Osteoblast (primary cell): ENCODE data around the gene WASHC4. TPM values are rescaled to one million over a fixed set of nuclear protein-coding genes. Genes with fewer than 3 reads are reported as not detected.

Experiments
- DNase-seq: peaks from one replicate; pipeline ENCODE4 v3.0.0; 2011; ENCODE audit warnings: low spot score, mixed read lengths; ENCODE audit not compliant: insufficient read length; ENCODE audit errors: missing footprints
- H2AFZ ChIP-seq: 2 replicates; pipeline ENCODE4 v1.6.0; 2011; ENCODE audit warnings: mild to moderate bottlenecking, low read length
- H3K27ac ChIP-seq: 2 replicates; pipeline ENCODE4 v1.5.1; 2011; ENCODE audit warnings: mild to moderate bottlenecking, low read depth, low read length, moderate library complexity
- H3K27me3 ChIP-seq: 2 replicates; pipeline ENCODE4 v1.6.0; 2012; ENCODE audit warnings: mild to moderate bottlenecking, control low read depth, inconsistent platforms, low read length, moderate library complexity; ENCODE audit not compliant: insufficient read depth
- H3K36me3 ChIP-seq: 2 replicates; pipeline ENCODE4 v1.5.1; 2011; ENCODE audit warnings: mild to moderate bottlenecking, low read length, control low read depth, moderate library complexity; ENCODE audit not compliant: insufficient read depth
- H3K4me1 ChIP-seq: 2 replicates; pipeline ENCODE4 v1.5.1; 2011; ENCODE audit warnings: mild to moderate bottlenecking, low read length, control low read depth, moderate library complexity; ENCODE audit not compliant: insufficient read depth
- H3K4me2 ChIP-seq: 2 replicates; pipeline ENCODE4 v1.6.0; 2011; ENCODE audit warnings: mild to moderate bottlenecking, low read length; ENCODE audit not compliant: insufficient read depth
- H3K4me3 ChIP-seq: fragments of 200-600 bp; sonication (generic); 3 replicates; pipeline ENCODE4 v1.5.1; 2012; ENCODE audit warnings: mild to moderate bottlenecking, low read length, inconsistent platforms; ENCODE audit not compliant: insufficient read depth
- H3K79me2 ChIP-seq: 2 replicates; pipeline ENCODE4 v1.6.0; 2012; ENCODE audit warnings: mild to moderate bottlenecking, low read length, control low read depth, inconsistent platforms; ENCODE audit not compliant: insufficient read depth
- H3K9me3 ChIP-seq: 2 replicates; pipeline ENCODE4 v1.5.1; 2011; ENCODE audit warnings: low read depth, low read length, control low read depth
- H4K20me1 ChIP-seq: 2 replicates; pipeline ENCODE4 v1.6.0; 2012; ENCODE audit warnings: mild to moderate bottlenecking, low read length, control low read depth; ENCODE audit not compliant: insufficient read depth
- total RNA-seq: library from RNA; depleted of rRNA; stranded (reverse); fragments of >200 nt; gene quantifications from 2 replicates; pipeline ENCODE4 v1.2.3, GENCODE V29; 2012
- TF ChIP-seq, protein P1 (sequence below): IDR thresholded peaks from 2 replicates; pipeline ENCODE4 v1.5.1; 2011; ENCODE audit warnings: mild to moderate bottlenecking, low read depth, low read length, moderate library complexity; ENCODE audit errors: extremely low read depth

The WASHC4 gene
- total RNA-seq, 1 donor, result 124 TPM

DNA sequence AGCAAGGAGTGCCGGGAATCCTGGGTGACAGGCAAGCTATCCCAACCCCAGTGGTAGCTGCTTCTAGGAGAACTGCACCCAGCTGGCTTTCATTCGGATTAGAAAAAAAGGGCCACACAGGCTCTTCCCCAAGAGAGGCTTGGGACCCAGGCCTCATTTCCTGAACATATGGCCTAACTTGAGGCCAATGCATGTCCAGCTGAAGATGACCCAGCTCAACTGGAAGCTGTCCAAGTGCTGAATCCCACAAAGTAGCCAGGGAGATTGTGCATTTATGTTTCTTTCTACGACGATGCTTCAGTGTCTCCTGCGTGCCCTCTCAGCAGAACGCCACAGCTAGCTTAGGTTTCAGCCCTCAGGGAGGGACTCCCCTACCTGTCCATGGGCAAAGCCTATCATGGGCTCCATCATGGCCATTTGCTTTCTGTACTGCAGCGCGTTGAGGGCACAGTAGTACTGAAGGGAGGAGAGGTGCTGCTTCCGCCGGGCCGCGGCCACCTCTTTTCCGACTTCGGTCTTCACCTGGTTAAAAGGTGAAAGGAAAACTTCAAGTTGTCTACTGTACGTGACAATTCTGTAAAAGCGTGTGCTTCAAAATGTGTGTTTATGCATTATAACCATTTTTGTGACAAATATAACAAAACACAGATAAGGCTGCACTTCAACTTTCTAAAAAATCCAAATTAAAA lies 99.3 kb downstream of the WASHC4 start:
- Histone ChIP-seq H4K20me1 (no peaks in the 10 kb centered on the region), H3K4me2 (no peak overlapping the region), H2AFZ (no peak overlapping the region), H3K36me3 (peaks cover 87% of the 10 kb centered on the region), H3K27me3 (no peaks in the 10 kb centered on the region), H3K27ac (peak overlapping the region; percentile 98), H3K4me1 (peaks cover 14% of the 10 kb centered on the region), H3K79me2 (peaks cover 6% of the 10 kb centered on the region), H3K4me3 (no peak overlapping the region), H3K9me3 (no peaks in the 10 kb centered on the region)
- no peak for DNase-seq
- TF ChIP-seq, protein P1, sequence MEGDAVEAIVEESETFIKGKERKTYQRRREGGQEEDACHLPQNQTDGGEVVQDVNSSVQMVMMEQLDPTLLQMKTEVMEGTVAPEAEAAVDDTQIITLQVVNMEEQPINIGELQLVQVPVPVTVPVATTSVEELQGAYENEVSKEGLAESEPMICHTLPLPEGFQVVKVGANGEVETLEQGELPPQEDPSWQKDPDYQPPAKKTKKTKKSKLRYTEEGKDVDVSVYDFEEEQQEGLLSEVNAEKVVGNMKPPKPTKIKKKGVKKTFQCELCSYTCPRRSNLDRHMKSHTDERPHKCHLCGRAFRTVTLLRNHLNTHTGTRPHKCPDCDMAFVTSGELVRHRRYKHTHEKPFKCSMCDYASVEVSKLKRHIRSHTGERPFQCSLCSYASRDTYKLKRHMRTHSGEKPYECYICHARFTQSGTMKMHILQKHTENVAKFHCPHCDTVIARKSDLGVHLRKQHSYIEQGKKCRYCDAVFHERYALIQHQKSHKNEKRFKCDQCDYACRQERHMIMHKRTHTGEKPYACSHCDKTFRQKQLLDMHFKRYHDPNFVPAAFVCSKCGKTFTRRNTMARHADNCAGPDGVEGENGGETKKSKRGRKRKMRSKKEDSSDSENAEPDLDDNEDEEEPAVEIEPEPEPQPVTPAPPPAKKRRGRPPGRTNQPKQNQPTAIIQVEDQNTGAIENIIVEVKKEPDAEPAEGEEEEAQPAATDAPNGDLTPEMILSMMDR, result no peak

DNA sequence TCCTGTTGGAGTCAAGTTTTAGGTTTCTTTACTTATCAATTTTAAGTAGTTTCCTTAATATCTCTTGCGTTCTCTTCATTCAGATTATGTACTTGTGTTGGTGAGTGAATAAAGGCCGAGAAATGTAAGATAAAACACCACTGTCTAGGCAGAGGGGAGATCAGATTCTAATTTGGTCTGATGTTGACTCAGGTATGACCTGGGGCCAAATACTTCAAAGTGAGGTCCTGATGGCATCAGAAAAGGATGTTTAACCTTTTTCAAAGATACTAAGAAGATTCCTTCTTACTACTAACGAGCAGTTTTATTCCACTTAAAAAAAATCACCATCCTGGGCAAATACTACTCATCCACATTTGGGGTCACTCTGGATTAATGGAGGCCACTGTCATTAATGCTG lies 101.6 kb downstream of the WASHC4 start:
- Histone ChIP-seq H3K4me2 (no peak overlapping the region), H3K4me1 (peaks cover 35% of the 10 kb centered on the region), H3K79me2 (peaks cover 6% of the 10 kb centered on the region), H3K4me3 (no peak overlapping the region), H4K20me1 (no peaks in the 10 kb centered on the region), H3K36me3 (peaks cover 72% of the 10 kb centered on the region), H2AFZ (no peak overlapping the region), H3K27ac (peak overlapping the region; percentile 45), H3K9me3 (no peaks in the 10 kb centered on the region), H3K27me3 (no peaks in the 10 kb centered on the region)
- no peak for DNase-seq
- TF ChIP-seq, protein P1, result no peak

GRCh38 chr12:105212438-105212837 lies 104.9 kb downstream of the WASHC4 start:
- no peak overlapping the region for H3K4me3 ChIP-seq
- peaks cover 34% of the 10 kb centered on the region for H3K4me1 ChIP-seq
- H3K27me3 ChIP-seq, result no peaks in the 10 kb centered on the region
- H3K9me3 ChIP-seq, result no peaks in the 10 kb centered on the region
- H3K79me2 ChIP-seq, result peaks cover 10% of the 10 kb centered on the region
- H4K20me1 ChIP-seq, result no peaks in the 10 kb centered on the region
- peak overlapping the region; percentile 2 for H3K4me2 ChIP-seq
- H3K36me3 ChIP-seq, result peaks cover 62% of the 10 kb centered on the region
- no peak overlapping the region for H2AFZ ChIP-seq
- peak overlapping the region; percentile 100 for H3K27ac ChIP-seq
- DNase-seq, result peak; percentile 84
- TF ChIP-seq, protein P1, result no peak

DNA sequence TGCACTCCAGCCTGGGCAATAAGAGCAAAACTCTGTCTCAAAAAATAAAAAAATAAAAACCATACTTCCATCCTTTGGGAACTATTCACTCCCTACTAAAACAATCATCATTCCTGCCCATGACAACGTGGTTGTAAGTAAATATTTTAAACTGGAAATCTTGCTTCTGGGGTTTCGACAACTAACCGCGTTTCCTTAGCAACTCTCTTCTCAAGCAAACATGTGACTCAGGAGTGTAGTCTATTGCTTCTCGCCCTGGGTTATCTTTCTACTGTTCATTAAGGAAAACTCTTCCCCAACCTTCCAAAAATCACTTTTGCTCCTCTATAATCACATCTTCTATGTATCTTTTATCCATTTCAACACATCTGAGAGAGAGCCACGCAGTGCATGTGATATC lies 106.6 kb downstream of the WASHC4 start:
- peak overlapping the region; percentile 65 for H3K4me2 ChIP-seq

More for the DNA sequence above, 106.6 kb downstream of the WASHC4 start:
- DNase-seq, result peak; percentile 84
- no peak overlapping the region for H3K4me3 ChIP-seq
- no peak overlapping the region for H2AFZ ChIP-seq
- peak overlapping the region; percentile 100 for H3K27ac ChIP-seq
- TF ChIP-seq, protein P1, result no peak
- peaks cover 34% of the 10 kb centered on the region for H3K4me1 ChIP-seq
- peaks cover 1% of the 10 kb centered on the region for H4K20me1 ChIP-seq
- H3K9me3 ChIP-seq, result no peaks in the 10 kb centered on the region
- peaks cover 62% of the 10 kb centered on the region for H3K36me3 ChIP-seq
- H3K27me3 ChIP-seq, result no peaks in the 10 kb centered on the region
- H3K79me2 ChIP-seq, result peaks cover 24% of the 10 kb centered on the region
